ENCODE data around the gene CCHCR1.
A peak's percentile ranks its signal among the peaks of the same experiment; 100 is the strongest.
"Not testable (repeated sequence)": the region's sequence is repeated elsewhere in the genome, so short reads cannot be mapped to it uniquely, and the experiment has no call there.

The CCHCR1 gene

DNA sequence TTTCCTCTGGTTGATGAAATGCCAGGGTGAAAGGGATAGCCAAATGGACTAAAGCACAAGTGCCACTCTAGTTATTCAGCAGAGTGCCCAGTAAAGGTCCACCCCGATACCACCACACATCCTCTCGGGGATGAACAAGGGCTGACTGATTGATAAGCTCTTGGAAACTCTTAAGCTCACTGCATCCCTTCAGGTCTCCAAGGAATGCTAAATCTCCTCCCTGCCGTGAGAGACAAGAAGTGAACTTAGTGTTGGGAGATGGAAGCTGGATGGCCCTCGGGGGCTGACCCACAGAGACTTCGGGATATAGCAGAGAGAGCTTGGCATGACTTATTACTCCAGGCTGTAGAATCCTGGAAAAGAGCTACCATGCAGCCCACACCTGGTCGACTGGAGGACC is 26.3 kb upstream of the CCHCR1 start:
- not testable (repeated sequence) for DNase-seq (ENCODE audit: low spot score)

DNA sequence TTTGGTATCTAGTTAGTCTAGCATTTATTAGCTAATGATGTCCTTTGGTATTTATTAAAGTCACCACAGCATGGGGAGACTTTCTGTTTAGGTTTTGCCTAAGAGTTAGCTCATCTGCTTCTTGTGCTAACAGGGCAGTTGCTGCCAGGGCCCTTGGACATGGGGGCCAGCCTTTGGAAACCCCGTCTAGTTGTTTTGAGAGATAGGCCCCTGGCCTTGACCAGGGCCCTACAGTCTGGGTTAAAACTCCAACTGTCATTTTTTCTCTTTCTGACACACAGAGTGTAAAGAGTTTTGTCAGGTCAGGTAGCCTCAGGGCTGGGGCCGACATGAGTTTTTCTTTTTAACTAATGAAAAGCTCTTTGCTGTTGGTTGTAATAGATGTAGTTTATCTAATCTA is 25.7 kb upstream of the CCHCR1 start:
- not testable (repeated sequence) for DNase-seq (ENCODE audit: low spot score)

DNA sequence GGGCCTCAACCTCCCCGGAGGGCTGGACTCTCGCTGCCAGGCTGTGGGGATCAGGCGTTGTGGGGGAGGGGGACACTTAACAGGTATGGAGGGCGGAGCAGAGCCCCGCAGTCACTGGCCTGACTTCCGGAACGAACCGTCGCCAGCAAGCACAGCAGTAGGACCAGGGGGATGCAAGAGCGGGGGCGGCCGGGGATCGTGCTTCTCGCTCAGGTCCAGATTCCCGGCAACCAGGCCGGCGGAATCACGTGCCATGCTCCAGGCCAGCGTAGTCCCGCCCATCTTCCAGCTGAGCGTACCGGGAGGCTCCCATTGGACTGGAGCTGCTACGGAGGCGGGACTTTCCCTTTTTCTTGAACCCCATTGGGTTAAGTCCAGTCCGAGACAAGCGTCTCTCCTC is 22.9 kb upstream of the CCHCR1 start:
- peak; percentile 79 for DNase-seq (ENCODE audit: low spot score)

DNA sequence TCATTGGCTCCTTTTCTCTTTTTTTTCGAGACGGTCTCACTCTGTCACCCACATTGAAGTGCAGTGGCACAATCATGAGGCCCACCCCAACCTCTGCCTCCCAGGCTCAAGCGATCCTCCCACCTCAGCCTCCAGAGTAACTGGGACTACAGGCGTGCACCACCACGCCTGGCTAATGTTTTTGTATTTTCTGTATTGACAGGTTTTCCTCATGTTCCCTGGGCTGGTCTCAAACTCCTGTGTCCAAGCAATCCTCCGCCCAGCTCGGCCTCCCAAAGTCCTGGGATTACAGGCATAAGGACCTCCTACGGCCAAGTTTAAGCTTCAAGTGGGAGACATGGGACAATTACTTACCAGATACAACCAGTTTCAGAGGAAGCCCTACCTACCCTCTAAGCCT is 22.3 kb upstream of the CCHCR1 start:
- DNase-seq (ENCODE audit: low spot score): no peak

DNA sequence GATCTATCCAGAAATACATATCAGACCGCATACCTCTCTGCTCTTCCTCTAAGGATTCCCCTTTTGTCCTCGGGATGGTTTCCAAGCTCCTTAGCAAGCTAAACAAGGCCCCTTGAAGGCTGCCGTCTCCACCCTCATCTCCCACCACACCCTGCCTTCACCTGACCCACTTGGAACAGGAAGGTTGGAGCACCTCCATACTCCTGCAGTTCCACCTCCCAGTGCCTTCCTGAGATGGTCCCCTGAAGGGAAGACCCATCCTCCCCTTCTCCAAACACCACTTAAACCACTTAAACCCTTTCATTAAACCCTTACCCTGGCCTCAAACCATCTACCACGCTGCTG is 21.4 kb upstream of the CCHCR1 start:
- no peak for DNase-seq (ENCODE audit: low spot score)

DNA sequence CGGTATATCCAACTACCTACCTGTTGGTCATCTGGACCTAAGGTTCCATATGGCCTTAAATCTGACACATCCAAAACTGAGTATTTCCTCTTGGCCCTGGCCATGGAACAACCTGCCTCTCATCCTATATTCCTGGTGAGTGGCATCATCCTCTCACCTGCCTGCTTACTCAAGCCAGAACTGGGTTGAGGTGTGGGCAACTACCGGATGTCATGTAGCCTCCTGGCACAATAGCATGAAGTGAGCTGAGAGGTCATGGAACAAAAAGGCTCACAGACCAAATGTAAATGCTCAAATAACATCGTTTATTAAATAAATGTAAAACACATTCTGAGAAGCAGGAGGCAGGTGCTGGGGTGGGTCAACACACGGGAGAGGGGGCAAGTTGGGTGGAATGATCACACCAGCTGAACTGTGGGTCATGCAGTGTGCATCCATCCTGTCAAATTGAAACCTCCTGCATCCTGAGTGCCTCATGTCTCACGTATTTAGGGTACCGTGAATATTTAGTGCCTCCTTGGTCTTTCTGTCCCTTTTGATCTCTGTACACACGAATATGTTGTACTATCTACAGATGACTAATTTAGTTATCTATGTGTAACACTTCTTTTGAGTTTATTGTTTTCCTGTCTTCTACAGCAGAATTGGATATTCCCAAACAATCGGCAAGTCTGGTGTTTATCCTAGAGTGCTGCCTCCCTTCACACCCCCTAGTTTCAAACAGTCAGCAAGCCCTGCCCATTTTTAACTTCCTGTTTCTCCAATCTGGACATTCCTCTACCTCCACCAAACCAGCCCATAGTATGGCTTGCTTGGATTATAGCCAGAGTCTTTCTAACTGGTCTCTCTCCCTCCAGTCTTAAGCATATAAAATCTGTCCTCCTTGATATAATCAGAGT is 20.8 kb upstream of the CCHCR1 start:
- DNase-seq (ENCODE audit: low spot score): no peak

DNA sequence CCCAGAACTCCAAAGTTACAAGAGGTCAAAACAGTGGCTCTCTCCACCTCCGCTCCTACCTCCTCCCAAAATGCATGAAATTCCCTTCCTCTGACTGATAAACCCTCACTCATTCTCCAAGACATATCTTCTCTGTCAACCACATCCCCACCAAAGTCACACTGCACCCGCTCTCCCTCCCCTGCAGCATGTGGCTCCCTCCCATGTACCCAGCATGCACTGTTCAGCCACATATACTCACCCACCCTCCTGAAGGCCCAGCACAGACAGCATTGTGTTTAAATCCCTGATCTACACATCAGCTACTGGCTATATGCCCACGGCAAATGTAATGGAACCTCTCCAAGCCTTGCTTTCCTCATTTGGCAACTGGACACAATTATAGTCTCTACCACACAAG is 18.4 kb upstream of the CCHCR1 start:
- no peak for DNase-seq (ENCODE audit: low spot score)

DNA sequence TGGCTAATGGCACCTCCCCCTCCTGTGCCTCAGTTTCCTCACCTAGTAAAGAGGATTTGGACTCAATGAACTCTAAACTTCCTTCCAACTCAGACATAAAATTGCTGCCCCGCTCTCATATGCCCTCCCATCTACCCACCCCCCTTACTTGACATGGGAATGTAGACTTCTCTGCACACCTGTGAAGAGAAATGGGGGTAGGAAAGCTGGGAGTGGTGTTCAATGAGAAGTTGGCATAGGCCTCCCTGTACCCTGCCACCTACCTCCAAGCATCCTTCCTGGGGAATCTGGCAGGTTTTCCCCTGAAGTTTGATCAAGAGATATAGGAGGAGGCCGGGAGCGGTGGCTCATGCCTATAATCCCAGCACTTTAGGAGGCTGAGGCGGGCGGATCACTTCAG is 16.8 kb upstream of the CCHCR1 start:
- no peak for DNase-seq (ENCODE audit: low spot score)

DNA sequence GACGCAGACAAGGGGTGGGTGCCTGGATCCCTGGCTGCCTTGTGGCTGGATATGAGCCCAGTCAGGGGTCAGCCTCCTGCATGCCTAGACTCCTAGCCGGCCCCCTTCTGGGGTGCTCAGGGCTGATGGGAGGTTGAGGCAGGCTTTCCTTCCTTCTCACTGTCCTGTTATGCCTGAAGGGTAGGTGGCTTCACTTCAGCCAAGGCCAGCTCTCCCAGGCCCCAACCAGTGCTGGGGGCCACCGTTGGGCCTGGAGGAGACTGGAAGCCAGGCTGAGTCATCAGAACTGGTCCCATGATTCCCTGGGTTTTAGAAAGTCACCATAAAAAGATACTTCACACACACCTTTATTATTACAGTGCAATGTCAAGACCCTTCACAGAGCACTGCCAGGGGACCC is 15.8 kb upstream of the CCHCR1 start:
- no peak for DNase-seq (ENCODE audit: low spot score)

DNA sequence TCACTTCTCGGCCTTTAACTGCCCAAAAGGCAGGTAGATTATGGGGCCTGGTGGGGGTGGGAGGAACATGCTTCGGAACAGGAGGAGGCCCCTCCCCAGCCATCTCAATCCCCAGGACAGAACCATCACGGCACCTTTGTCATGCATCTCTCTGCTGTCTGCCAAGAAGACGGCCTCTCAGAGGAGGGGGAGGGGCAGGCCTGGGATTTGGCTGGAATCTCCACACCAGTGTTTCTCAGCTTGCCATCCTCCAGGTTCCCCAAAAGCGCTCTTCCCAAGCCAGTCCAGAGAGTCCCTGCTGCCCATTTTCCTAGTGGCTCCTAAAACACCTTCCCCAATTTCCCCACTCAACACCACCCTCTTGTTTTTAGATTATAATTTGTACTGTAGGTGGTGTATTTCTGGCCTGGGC is 15.4 kb upstream of the CCHCR1 start:
- DNase-seq (ENCODE audit: low spot score): no peak

DNA sequence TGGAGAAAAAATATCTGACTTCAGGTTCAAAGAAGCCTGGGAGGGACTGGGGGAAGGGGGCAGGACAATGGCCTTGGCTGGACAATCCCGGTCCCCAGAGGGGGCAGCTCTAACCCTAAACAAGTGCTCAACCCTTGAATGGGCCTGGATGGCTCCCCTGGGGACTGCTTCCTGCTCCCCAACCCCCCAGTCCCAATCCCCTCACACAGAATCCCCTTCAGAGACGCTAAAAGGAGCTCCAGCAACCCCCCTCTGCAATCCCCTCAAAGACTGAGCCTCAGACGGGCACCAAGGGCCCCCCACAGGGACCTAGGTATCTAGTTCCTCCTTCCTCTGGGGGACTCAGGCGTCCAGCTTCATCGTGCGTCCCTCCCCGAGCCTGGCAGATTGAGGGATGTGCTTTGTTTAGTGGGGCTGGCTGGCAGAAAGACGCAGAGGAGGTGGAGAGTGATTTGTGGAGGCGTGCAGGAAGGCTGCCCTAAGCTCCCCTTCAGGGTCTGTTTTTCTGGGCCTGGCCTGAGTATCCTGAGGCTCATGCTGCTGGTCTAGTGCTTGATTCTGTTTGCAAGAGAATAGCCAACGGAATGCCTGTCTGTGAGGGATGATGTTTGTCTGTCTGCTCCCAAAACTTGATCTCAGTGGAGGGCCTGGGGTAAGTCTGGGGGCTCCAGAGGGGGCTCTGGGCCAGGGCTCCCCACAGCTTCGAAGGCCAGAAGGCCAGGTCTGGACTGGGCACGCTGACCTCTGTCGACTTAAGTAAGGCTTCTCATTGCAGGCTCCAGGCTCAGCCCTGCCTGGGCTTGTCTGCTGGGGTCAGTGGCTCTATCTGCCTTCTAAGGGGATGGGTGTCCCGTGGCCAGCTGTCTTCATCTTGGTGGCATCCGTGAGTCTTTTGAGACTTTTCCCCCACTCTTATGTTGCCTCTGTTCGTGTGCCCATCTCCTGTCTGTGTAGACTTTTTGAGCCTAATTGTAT is 14.6 kb upstream of the CCHCR1 start:
- no peak for DNase-seq (ENCODE audit: low spot score)

DNA sequence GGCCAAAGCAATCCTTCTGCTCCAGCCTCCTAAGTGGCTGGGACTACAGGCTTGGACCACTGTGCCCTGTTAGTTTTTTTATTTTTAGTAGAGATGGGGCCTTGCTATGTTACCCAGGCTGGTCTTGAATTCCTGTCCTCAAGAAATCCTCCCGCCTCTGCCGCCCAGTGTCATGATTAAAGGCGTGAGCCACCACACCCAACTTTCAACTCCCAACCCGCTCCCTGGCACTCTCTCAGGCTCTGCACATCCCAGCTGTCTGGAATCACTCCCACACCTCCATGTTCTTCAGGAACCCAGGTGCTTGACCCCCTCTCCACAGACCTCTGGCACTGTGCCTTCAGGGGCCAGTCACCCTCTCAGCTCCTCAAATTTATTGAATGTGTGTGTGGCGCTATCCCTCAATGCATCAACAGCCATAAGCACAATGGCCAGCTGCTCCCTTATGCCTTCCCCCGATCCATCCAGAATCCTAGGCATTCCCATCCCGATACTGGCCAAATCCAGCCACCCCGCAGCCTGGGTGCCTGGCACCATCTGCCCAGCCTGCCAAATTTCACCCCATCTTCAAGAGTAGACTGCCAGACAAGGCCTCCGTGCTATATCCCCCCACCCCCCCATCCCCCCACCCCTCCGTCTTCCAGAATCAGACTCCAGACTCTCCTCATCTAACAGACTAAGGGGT is 13.5 kb upstream of the CCHCR1 start:
- no peak for DNase-seq (ENCODE audit: low spot score)

DNA sequence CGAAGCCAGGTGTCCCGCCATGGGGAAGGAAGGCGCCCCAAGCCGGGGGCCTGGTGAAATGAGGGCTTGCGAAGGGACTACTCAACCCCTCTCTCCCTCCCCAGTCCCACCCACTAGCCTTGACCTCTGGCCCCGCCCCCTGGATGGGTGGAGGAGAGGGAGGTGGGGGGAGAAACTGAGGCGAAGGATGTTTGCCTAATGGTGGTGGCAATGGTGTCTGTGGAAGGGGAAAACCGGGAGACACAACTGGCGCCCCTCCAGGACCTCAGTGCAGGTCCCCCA is 12.9 kb upstream of the CCHCR1 start, which contains the start of gene POU5F1:
TSS of gene POU5F1 (minus strand) at position 83 of the 282 bp plus-strand sequence. CDS start at position 21, 62 bp downstream.
- DNase-seq (ENCODE audit: low spot score): no peak

DNA sequence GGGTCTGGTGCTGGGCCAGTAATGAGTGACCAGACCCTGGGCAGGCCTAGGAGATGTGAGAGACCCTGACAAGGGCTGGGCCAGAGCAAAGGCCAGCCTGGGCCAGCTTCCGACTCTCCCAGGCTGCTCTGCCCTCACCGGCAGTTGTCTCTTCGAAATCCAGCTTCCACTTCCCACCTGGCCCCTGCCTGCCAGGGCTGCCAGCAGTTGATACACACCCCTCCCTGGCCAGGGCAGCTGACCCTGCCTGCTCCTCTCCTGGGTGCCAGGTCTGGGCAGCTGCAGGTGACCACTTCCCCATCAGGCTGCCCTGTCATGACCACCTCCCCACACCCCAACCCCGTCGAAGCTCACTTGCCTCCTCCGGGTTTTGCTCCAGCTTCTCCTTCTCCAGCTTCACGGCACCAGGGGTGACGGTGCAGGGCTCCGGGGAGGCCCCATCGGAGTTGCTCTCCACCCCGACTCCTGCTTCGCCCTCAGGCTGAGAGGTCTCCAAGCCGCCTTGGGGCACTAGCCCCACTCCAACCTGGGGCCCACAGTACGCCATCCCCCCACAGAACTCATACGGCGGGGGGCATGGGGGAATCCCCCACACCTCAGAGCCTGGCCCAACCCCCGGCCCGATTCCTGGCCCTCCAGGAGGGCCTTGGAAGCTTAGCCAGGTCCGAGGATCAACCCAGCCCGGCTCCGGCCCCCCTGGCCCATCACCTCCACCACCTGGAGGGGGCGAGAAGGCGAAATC is 12.4 kb upstream of the CCHCR1 start:
- DNase-seq (ENCODE audit: low spot score): not testable (repeated sequence)

DNA sequence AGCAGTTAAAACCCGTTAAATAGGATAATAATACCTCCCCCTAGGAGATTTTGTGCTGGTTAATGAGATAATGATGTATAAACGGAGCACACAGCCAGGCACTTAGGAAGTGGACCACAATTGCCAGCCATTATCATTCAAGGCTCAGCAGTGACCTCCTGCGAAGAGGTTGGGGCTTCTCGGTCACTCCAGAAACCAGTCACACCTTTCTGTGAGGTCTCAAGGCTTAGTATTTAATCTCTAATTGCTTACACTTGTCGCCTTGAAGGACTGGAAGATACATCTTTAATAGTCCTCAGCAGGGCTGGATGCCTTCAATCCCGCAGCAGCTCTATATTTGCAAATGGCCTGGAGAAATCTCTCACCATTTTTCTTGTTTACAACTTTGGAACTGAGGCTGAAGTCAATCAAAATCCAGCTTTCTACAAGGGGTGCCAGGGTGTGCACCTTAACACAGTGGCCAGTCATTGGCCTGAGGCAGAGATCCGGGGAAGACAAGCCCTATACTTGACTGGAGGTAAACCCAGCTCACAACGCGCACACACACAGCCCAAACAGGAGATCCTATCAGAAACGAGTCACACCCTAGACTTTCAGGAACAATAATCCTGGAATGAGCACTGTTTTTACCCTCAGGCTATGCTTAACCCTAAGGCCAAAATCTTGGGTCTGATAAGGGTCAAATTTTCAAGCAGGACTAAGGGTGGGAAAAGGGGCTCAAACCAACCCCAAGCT is 11.7 kb upstream of the CCHCR1 start:
- no peak for DNase-seq (ENCODE audit: low spot score)

DNA sequence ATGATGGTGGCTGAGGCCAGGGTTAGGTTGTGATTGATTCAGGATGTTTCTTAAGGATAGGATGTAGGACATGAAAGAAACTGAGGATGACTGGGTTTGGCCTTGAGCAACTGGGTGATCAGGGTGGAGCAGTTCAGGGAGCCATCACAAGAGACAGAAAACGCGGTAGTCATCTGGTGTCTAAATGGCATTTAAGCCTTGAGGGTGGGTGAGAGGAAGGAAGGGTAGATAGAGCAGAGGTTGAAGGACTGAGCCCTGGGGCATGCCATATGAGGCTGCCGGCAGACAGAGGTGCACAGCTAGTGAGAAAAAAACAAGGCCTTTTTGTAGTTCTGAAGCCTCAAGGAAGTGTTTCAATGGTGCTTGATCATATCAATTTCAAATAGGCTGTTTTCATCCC is 11.0 kb upstream of the CCHCR1 start:
- no peak for DNase-seq (ENCODE audit: low spot score)

DNA sequence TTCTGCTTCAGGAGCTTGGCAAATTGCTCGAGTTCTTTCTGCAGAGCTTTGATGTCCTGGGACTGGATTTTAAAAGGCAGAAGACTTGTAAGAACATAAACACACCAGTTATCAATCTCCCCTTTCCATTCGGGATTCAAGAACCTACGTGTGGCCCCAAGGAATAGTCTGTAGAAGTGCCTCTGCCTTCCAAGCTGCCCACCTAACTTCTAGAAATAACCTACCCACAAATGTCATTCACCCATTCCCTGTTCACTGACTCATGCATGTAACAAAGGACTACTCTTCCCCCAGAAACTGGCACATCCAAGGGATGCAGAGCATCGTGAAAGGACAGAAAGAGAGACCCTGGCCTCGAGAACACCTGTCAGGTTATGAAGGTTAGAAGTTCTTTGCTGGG is 8.4 kb upstream of the CCHCR1 start:
- no peak for DNase-seq (ENCODE audit: low spot score)

DNA sequence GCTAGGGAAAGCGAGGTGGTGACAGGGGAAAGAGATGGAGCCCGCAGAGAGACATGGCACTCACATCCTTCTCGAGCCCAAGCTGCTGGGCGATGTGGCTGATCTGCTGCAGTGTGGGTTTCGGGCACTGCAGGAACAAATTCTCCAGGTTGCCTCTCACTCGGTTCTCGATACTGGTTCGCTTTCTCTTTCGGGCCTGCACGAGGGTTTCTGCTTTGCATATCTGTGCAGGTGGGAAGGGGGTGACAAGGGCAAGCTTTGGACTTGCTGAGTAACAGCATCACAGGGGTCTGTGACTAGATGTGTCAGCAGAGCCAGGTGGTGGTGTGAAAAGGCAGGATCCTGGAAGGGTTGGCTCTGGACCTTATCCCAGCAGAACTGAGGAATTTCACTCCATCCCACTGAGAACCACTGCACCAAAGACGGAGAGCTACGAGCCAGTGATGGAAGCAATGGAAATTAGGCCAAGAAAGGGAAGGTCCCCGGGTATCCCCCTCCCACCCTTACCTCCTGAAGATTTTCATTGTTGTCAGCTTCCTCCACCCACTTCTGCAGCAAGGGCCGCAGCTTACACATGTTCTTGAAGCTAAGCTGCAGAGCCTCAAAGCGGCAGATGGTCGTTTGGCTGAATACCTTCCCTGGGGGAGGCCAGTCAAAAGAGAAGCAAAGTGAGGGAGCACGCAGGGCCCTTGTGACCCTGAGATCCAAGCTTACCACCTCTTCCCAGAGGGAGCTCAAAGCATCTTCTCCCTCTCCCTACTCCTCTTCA is 7.6 kb upstream of the CCHCR1 start:
- not testable (repeated sequence) for DNase-seq (ENCODE audit: low spot score)

DNA sequence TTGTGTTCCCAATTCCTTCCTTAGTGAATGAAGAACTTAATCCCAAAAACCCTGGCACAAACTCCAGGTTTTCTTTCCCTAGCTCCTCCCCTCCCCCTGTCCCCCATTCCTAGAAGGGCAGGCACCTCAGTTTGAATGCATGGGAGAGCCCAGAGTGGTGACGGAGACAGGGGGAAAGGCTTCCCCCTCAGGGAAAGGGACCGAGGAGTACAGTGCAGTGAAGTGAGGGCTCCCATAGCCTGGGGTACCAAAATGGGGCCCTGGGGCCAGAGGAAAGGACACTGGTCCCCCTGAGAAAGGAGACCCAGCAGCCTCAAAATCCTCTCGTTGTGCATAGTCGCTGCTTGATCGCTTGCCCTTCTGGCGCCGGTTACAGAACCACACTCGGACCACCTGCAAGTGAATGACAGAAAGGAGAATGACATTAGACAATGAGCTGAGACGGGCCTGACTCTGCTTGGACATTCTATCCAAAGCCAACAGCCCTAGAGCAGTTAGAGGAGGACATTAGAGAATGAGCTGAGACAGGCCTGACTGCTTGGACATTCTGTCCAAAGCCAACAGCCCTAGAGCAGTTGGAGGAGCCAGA is 7.0 kb upstream of the CCHCR1 start:
- not testable (repeated sequence) for DNase-seq (ENCODE audit: low spot score)

DNA sequence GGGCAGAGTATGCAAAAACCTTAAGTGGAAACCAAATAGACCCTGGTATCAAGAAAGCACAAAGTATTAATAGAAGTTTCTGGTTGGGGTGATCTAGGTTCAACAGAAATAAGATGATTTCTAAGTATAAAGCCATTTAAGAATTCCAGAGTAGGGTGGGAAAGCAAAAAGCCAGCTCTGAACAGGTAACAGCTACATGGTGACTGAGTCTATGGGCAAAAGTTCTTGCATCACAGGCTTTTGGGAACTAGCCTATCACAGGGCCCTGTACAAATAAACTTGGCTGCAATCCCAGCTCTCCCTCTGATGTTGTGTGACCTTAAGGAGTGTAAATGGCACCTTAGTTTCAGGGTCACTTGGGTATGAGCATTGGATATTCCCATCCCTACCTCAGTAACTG is 6.3 kb upstream of the CCHCR1 start:
- DNase-seq (ENCODE audit: low spot score): peak; percentile 21

Measured in hematopoietic multipotent progenitor cell treated with erythropoietin and hydrocortisone succinate and interleukin-3 and kit ligand, for 15 days (in vitro differentiated cells).